Measurements from ENCODE around the gene GNG4. TPM values are rescaled to one million over a fixed set of nuclear protein-coding genes. Genes with fewer than 3 reads are reported as not detected.
"Not testable (repeated sequence)": the region's sequence is repeated elsewhere in the genome, so short reads cannot be mapped to it uniquely, and the experiment has no call there.

The GNG4 gene
- polyA plus RNA-seq, 1 donor from 2014 or later, result not detected

- Mint-ChIP-seq H3K27ac (no peak overlapping the region), H3K4me3 (no peak overlapping the region), H3K27me3 (peaks cover 17% of the 10 kb centered on the region), H3K4me1 (peaks cover 0 to 1% (median 0%) of the 10 kb centered on the region in 3 donors), H3K36me3 (peaks cover 2% of the 10 kb centered on the region), H3K9me3 (no peaks in the 10 kb centered on the region)
These were observed 26.4 kb downstream of the GNG4 start for GRCh38 chr1:235622936-235623779.

GRCh38 chr1:235619149-235619548 is 30.4 kb downstream of the GNG4 start:
- not testable (repeated sequence) for H3K9me3 Mint-ChIP-seq, H3K27ac Mint-ChIP-seq, H3K36me3 Mint-ChIP-seq, H3K4me1 Mint-ChIP-seq, H3K4me3 Mint-ChIP-seq
- H3K27me3 Mint-ChIP-seq, result peaks cover 14% of the 10 kb centered on the region

GRCh38 chr1:235617808-235618207 is 31.8 kb downstream of the GNG4 start:
- H3K27me3 Mint-ChIP-seq, result peaks cover 8% of the 10 kb centered on the region
- no peak overlapping the region for H3K4me3 Mint-ChIP-seq
- no peak overlapping the region for H3K27ac Mint-ChIP-seq
- H3K9me3 Mint-ChIP-seq, result no peaks in the 10 kb centered on the region
- peaks cover 3% of the 10 kb centered on the region for H3K36me3 Mint-ChIP-seq
- no peaks in the 10 kb centered on the region for H3K4me1 Mint-ChIP-seq

- H3K9me3 Mint-ChIP-seq, result no peaks in the 10 kb centered on the region
- peaks cover 5% of the 10 kb centered on the region for H3K27me3 Mint-ChIP-seq
- no peak overlapping the region for H3K27ac Mint-ChIP-seq
- H3K4me1 Mint-ChIP-seq, result no peaks in the 10 kb centered on the region
- no peak overlapping the region for H3K4me3 Mint-ChIP-seq
- peaks cover 3% of the 10 kb centered on the region for H3K36me3 Mint-ChIP-seq
These were observed 32.4 kb downstream of the GNG4 start for GRCh38 chr1:235617140-235617539.

- peaks cover 1% of the 10 kb centered on the region for H3K36me3 Mint-ChIP-seq
- H3K4me1 Mint-ChIP-seq, result no peaks in the 10 kb centered on the region
- H3K27me3 Mint-ChIP-seq, result peaks cover 5% of the 10 kb centered on the region
- H3K4me3 Mint-ChIP-seq, result no peak overlapping the region
- no peak overlapping the region for H3K27ac Mint-ChIP-seq
- no peaks in the 10 kb centered on the region for H3K9me3 Mint-ChIP-seq
These were observed 35.1 kb downstream of the GNG4 start for GRCh38 chr1:235614442-235614954.

- peaks cover 1% of the 10 kb centered on the region for H3K36me3 Mint-ChIP-seq
These were observed 36.0 kb downstream of the GNG4 start for GRCh38 chr1:235613602-235614001.

GRCh38 chr1:235612761-235613160 is 36.8 kb downstream of the GNG4 start:
- Mint-ChIP-seq H3K4me1 (no peaks in the 10 kb centered on the region), H3K9me3 (no peaks in the 10 kb centered on the region), H3K4me3 (no peak overlapping the region), H3K27me3 (peaks cover 5% of the 10 kb centered on the region), H3K36me3 (no peaks in the 10 kb centered on the region), H3K27ac (no peak overlapping the region)

More at GRCh38 chr1:235613602-235614001, 36.0 kb downstream of the GNG4 start:
- peak overlapping the region in 1 of 3 donors; percentile 38 for H3K27ac Mint-ChIP-seq
- peaks cover 5% of the 10 kb centered on the region for H3K27me3 Mint-ChIP-seq
- H3K4me3 Mint-ChIP-seq, result no peak overlapping the region
- no peaks in the 10 kb centered on the region for H3K9me3 Mint-ChIP-seq
- H3K4me1 Mint-ChIP-seq, result no peaks in the 10 kb centered on the region

GRCh38 chr1:235610157-235610556 is 39.4 kb downstream of the GNG4 start:
- Mint-ChIP-seq H3K9me3 (no peaks in the 10 kb centered on the region), H3K36me3 (peaks cover 5% of the 10 kb centered on the region), H3K27me3 (peaks cover 6% of the 10 kb centered on the region), H3K27ac (no peak overlapping the region), H3K4me1 (no peaks in the 10 kb centered on the region), H3K4me3 (no peak overlapping the region)

GRCh38 chr1:235608278-235608677 is 41.3 kb downstream of the GNG4 start:
- Mint-ChIP-seq H3K36me3 (peaks cover 5% of the 10 kb centered on the region), H3K9me3 (no peaks in the 10 kb centered on the region), H3K27ac (no peak overlapping the region), H3K27me3 (peaks cover 4% of the 10 kb centered on the region), H3K4me3 (no peak overlapping the region), H3K4me1 (no peaks in the 10 kb centered on the region)

- Mint-ChIP-seq H3K36me3 (peaks cover 5% of the 10 kb centered on the region), H3K4me3 (no peak overlapping the region), H3K9me3 (no peaks in the 10 kb centered on the region), H3K4me1 (no peaks in the 10 kb centered on the region), H3K27ac (no peak overlapping the region), H3K27me3 (peaks cover 4% of the 10 kb centered on the region)
These were observed 42.3 kb downstream of the GNG4 start for GRCh38 chr1:235607284-235607683.

GRCh38 chr1:235601104-235601503 is 48.5 kb downstream of the GNG4 start:
- no peak overlapping the region for H3K27ac Mint-ChIP-seq
- H3K4me3 Mint-ChIP-seq, result no peak overlapping the region
- no peaks in the 10 kb centered on the region for H3K9me3 Mint-ChIP-seq
- H3K4me1 Mint-ChIP-seq, result peaks cover 0 to 2% (median 0%) of the 10 kb centered on the region in 3 donors
- H3K36me3 Mint-ChIP-seq, result no peaks in the 10 kb centered on the region
- H3K27me3 Mint-ChIP-seq, result no peaks in the 10 kb centered on the region

- H3K27ac Mint-ChIP-seq, result no peak overlapping the region
- H3K27me3 Mint-ChIP-seq, result no peaks in the 10 kb centered on the region
- no peaks in the 10 kb centered on the region for H3K36me3 Mint-ChIP-seq
- H3K4me3 Mint-ChIP-seq, result no peak overlapping the region
- no peaks in the 10 kb centered on the region for H3K9me3 Mint-ChIP-seq
- peaks cover 0 to 2% (median 0%) of the 10 kb centered on the region in 3 donors for H3K4me1 Mint-ChIP-seq
These were observed 50.0 kb downstream of the GNG4 start for GRCh38 chr1:235599536-235599935.

GRCh38 chr1:235597867-235598553 is 51.6 kb downstream of the GNG4 start:
- Mint-ChIP-seq H3K27ac (no peak overlapping the region), H3K36me3 (no peaks in the 10 kb centered on the region), H3K4me1 (peaks cover 0 to 2% (median 0%) of the 10 kb centered on the region in 3 donors), H3K4me3 (no peak overlapping the region), H3K9me3 (peaks cover 0 to 3% (median 0%) of the 10 kb centered on the region in 3 donors), H3K27me3 (peaks cover 7% of the 10 kb centered on the region)

GRCh38 chr1:235595079-235595478 is 54.5 kb downstream of the GNG4 start:
- peaks cover 15% of the 10 kb centered on the region for H3K27me3 Mint-ChIP-seq
- H3K4me1 Mint-ChIP-seq, result peaks cover 0 to 2% (median 0%) of the 10 kb centered on the region in 3 donors
- H3K4me3 Mint-ChIP-seq, result no peak overlapping the region
- H3K27ac Mint-ChIP-seq, result no peak overlapping the region
- H3K36me3 Mint-ChIP-seq, result no peaks in the 10 kb centered on the region
- H3K9me3 Mint-ChIP-seq, result peaks cover 0 to 8% (median 0%) of the 10 kb centered on the region in 3 donors

GRCh38 chr1:235594281-235594895 is 55.2 kb downstream of the GNG4 start:
- not testable (repeated sequence) for H3K36me3 Mint-ChIP-seq, H3K27ac Mint-ChIP-seq, H3K4me1 Mint-ChIP-seq, H3K4me3 Mint-ChIP-seq
- peaks cover 2 to 13% (median 4%) of the 10 kb centered on the region in 3 donors for H3K9me3 Mint-ChIP-seq
- peaks cover 17% of the 10 kb centered on the region for H3K27me3 Mint-ChIP-seq

Measured in IgD-negative memory B cell (primary cell).